Loucy (cell line): ENCODE data around the gene SRBD1.

Experiments
- H2AFZ ChIP-seq: fragments of 200-600 bp; sonication (generic); 2 replicates; pipeline ENCODE4 v1.6.0; 2016; ENCODE audit warnings: antibody characterized with exemption, mild to moderate bottlenecking, low read length, moderate library complexity
- H3F3A ChIP-seq: fragments of 200-600 bp; 2 replicates; pipeline ENCODE4 v1.6.0; 2016; ENCODE audit warnings: antibody characterized with exemption, low read depth, mild to moderate bottlenecking
- H3K27me3 ChIP-seq: fragments of 200-600 bp; sonication (generic); 2 replicates; pipeline ENCODE4 v1.6.1; 2014; ENCODE audit warnings: low read length, mild to moderate bottlenecking; ENCODE audit not compliant: insufficient read depth, poor library complexity, severe bottlenecking
- H3K36me3 ChIP-seq: fragments of 200-600 bp; sonication (generic); 2 replicates; pipeline ENCODE4 v1.6.1; 2016; ENCODE audit warnings: low read length; ENCODE audit not compliant: insufficient read depth
- H3K4me1 ChIP-seq: fragments of 200-600 bp; sonication (generic); 2 replicates; pipeline ENCODE4 v1.5.1; 2014; ENCODE audit warnings: low read length, mild to moderate bottlenecking; ENCODE audit not compliant: insufficient read depth, poor library complexity, severe bottlenecking
- H3K4me2 ChIP-seq: fragments of 200-600 bp; sonication (generic); 2 replicates; pipeline ENCODE4 v1.6.0; 2014; ENCODE audit warnings: antibody characterized with exemption, low read length, low read depth, mild to moderate bottlenecking; ENCODE audit not compliant: poor library complexity, severe bottlenecking
- H3K4me3 ChIP-seq: fragments of 200-600 bp; sonication (generic); 2 replicates; pipeline ENCODE4 v1.5.1; 2014; ENCODE audit warnings: low read length, mild to moderate bottlenecking, mixed read lengths; ENCODE audit not compliant: poor library complexity, severe bottlenecking
- H3K79me2 ChIP-seq: fragments of 200-600 bp; sonication (generic); 2 replicates; pipeline ENCODE4 v1.6.1; 2014; ENCODE audit warnings: low read length; ENCODE audit not compliant: insufficient read depth
- H3K9ac ChIP-seq: fragments of 200-600 bp; sonication (generic); 2 replicates; pipeline ENCODE4 v1.6.0; 2014; ENCODE audit warnings: mild to moderate bottlenecking, low read depth, low read length, moderate library complexity; ENCODE audit not compliant: poor library complexity, severe bottlenecking
- H3K9me2 ChIP-seq: fragments of 200-600 bp; sonication (generic); replicated peaks from 2 replicates; pipeline ENCODE4 v1.6.1; 2016; ENCODE audit warnings: low read depth, low read length, mixed read lengths
- H3K9me3 ChIP-seq: fragments of 200-600 bp; sonication (generic); 2 replicates; pipeline ENCODE4 v1.6.1; 2014; ENCODE audit warnings: mild to moderate bottlenecking, antibody characterized with exemption, low read length, low read depth; ENCODE audit not compliant: insufficient read depth
- H4K20me1 ChIP-seq: fragments of 200-600 bp; sonication (generic); 2 replicates; pipeline ENCODE4 v1.6.0; 2014; ENCODE audit warnings: antibody characterized with exemption, low read length, mild to moderate bottlenecking; ENCODE audit not compliant: insufficient read depth, poor library complexity, severe bottlenecking
- EZH2phosphoT487 ChIP-seq: fragments of 200-600 bp; IDR thresholded peaks from 2 replicates; pipeline ENCODE4 v1.6.1; 2018; ENCODE audit warnings: antibody characterized with exemption, mild to moderate bottlenecking, moderate library complexity, borderline replicate concordance
- TF ChIP-seq, protein P1 (sequence below): fragments of 200-600 bp; sonication (generic); conservative IDR thresholded peaks from 2 replicates; pipeline ENCODE4 v1.5.1; 2014; ENCODE audit warnings: mild to moderate bottlenecking, antibody characterized with exemption, low read length

Gene SRBD1

DNA sequence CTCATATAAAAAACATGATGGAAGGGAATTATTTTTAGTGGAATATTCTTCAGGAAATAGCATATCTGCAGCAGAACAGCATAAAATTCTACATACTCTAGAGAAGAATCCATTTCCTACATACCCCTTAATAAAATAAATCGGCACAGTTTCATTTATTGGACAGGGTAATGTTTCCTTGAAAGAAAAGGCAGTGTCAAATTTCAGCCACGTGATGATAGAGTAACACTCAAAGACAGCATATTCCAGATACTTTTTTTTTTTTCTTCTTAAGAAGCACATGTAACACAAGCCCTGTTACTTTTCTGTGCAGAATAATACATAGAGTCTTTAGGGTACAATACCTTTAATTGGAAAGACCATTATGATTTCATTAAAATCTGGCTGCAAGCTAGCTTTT lies 204.4 kb downstream of the SRBD1 start:
- no peak overlapping the region for H3K9ac ChIP-seq
- H3K4me3 ChIP-seq: no peak overlapping the region
- no peak overlapping the region for H3K4me2 ChIP-seq
- no peaks in the 10 kb centered on the region for H3K27me3 ChIP-seq
- no peaks in the 10 kb centered on the region for H3K9me3 ChIP-seq
- peaks cover 10% of the 10 kb centered on the region for H3K4me1 ChIP-seq
- H4K20me1 ChIP-seq: no peaks in the 10 kb centered on the region
- H3K36me3 ChIP-seq: peaks cover 39% of the 10 kb centered on the region
- H3K79me2 ChIP-seq: no peaks in the 10 kb centered on the region
- no peaks in the 10 kb centered on the region for H3F3A ChIP-seq
- no peaks in the 10 kb centered on the region for H3K9me2 ChIP-seq
- no peak overlapping the region for H2AFZ ChIP-seq
- no peak for TF ChIP-seq EZH2phosphoT487
- TF ChIP-seq, protein P1, sequence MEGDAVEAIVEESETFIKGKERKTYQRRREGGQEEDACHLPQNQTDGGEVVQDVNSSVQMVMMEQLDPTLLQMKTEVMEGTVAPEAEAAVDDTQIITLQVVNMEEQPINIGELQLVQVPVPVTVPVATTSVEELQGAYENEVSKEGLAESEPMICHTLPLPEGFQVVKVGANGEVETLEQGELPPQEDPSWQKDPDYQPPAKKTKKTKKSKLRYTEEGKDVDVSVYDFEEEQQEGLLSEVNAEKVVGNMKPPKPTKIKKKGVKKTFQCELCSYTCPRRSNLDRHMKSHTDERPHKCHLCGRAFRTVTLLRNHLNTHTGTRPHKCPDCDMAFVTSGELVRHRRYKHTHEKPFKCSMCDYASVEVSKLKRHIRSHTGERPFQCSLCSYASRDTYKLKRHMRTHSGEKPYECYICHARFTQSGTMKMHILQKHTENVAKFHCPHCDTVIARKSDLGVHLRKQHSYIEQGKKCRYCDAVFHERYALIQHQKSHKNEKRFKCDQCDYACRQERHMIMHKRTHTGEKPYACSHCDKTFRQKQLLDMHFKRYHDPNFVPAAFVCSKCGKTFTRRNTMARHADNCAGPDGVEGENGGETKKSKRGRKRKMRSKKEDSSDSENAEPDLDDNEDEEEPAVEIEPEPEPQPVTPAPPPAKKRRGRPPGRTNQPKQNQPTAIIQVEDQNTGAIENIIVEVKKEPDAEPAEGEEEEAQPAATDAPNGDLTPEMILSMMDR: no peak

- H3K9me2 ChIP-seq: no peaks in the 10 kb centered on the region
- H3K9me3 ChIP-seq: no peaks in the 10 kb centered on the region
- TF ChIP-seq EZH2phosphoT487: no peak
- TF ChIP-seq, protein P1: no peak
- no peak overlapping the region for H3K9ac ChIP-seq
- H3F3A ChIP-seq: no peaks in the 10 kb centered on the region
- no peak overlapping the region for H3K4me3 ChIP-seq
- H4K20me1 ChIP-seq: no peaks in the 10 kb centered on the region
- peaks cover 30% of the 10 kb centered on the region for H3K36me3 ChIP-seq
- peaks cover 10% of the 10 kb centered on the region for H3K4me1 ChIP-seq
- no peaks in the 10 kb centered on the region for H3K27me3 ChIP-seq
- no peak overlapping the region for H2AFZ ChIP-seq
- no peak overlapping the region for H3K4me2 ChIP-seq
- no peaks in the 10 kb centered on the region for H3K79me2 ChIP-seq
Observed at GRCh38 chr2:45404807-45405297, 206.2 kb downstream of the SRBD1 start.

- H3K36me3 ChIP-seq: peaks cover 19% of the 10 kb centered on the region; the same call in 1 of the 2 replicates
- H3K9ac ChIP-seq: no peak overlapping the region
- no peaks in the 10 kb centered on the region for H3F3A ChIP-seq
- H3K27me3 ChIP-seq: no peaks in the 10 kb centered on the region
- H2AFZ ChIP-seq: no peak overlapping the region
- H3K79me2 ChIP-seq: no peaks in the 10 kb centered on the region
- H3K9me3 ChIP-seq: no peaks in the 10 kb centered on the region
- H3K9me2 ChIP-seq: no peaks in the 10 kb centered on the region
- no peak overlapping the region for H3K4me2 ChIP-seq
- peaks cover 10% of the 10 kb centered on the region for H3K4me1 ChIP-seq
- TF ChIP-seq EZH2phosphoT487: no peak
- TF ChIP-seq, protein P1: no peak
- no peaks in the 10 kb centered on the region for H4K20me1 ChIP-seq
- H3K4me3 ChIP-seq: no peak overlapping the region
Observed at GRCh38 chr2:45403036-45403435, 208.0 kb downstream of the SRBD1 start.
